ENCODE data around the gene STK11IP.
"Not testable (repeated sequence)": the region's sequence is repeated elsewhere in the genome, so short reads cannot be mapped to it uniquely, and the experiment has no call there.

Gene STK11IP

DNA sequence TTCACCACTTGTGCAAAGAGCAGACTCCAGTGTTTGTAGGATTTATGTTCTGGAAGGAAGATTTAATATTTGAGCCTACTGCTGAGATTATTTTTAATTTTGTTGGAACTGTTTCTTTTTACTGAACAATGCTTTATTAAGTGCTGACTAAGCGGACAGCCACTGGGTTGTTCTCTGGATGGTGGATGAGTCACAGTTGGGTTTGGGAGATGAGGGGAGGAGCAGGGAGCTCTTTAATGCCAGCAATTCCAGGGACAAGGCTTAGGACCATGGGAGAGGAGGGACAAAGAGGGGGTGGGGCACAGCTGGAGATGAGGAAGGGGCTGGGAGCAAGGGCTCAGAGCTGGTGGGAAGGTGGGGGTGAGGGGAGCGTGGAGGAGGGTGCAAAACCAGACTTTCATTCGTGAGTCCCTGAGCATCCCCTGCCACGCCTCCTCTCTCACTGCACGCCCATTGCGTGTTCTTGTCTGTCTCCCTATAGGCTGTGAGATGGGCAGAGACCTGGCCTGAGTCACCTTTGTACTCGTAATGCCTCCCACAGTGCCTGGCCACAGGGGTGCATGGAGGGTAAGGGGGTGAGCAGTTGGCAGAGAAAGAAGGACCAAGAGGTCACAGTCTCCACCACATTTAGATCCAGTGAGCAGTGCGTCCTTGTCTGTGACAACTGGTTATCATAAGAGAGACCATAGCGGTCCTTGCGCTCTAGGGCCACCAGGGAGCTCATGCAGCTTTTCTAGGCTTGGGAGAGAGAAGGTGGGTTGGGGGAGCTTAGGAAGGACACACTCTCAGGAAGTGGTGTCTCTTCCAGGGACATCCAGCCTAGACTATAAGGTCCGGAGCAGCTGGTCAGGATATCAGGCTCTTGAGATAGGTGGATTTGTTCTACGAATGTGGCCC is 48.2 kb downstream of the STK11IP start:
- no peak for DNase-seq (ENCODE audit: low read depth in 1 of 2, low spot score in 1 of 2)

GRCh38 chr2:219648176-219648575 is 50.5 kb downstream of the STK11IP start:
- no peak for DNase-seq (ENCODE audit: low read depth in 1 of 2, low spot score in 1 of 2)

GRCh38 chr2:219648963-219649362 is 51.3 kb downstream of the STK11IP start:
- DNase-seq (ENCODE audit: low read depth in 1 of 2, low spot score in 1 of 2) = no peak

DNA sequence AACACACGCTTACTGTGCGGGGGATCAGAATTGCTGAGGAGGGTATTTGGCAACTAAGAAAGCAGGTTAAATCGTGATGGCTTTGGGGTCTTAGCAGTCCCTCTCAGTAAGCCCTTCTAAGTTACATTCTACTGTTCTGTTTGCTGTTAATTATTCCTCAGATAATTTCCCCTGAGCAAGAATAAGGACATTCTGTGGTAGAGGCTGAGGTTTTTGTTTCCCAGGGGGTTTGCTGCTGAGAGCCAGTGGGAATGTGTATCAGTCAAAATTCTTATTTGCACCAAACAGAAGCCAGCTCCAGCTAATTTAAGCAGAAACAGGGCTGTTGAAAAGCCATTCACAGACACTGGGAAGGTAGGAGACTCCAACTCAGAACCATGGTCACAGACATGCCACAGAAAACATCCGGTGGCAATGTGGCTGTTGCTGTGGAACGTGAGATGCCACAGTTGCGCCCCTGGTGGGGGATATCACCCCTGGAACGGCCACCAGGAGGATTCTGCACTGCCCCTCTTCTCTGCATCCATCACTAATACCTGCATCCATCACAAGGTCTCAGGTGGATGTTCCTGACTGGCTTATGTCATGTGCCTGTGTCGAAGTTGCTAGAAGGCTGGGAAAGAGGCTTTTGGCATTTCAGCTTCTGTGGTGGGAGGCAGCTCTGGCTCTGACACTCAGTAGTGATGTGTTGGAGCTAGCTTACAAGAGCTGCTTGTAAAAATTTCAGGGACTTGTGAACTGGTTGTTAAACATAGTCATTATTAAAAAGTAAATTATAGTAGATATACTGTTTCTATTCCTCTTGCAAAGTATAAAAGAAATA is 53.0 kb downstream of the STK11IP start:
- no peak for DNase-seq (ENCODE audit: low read depth in 1 of 2, low spot score in 1 of 2)

DNA sequence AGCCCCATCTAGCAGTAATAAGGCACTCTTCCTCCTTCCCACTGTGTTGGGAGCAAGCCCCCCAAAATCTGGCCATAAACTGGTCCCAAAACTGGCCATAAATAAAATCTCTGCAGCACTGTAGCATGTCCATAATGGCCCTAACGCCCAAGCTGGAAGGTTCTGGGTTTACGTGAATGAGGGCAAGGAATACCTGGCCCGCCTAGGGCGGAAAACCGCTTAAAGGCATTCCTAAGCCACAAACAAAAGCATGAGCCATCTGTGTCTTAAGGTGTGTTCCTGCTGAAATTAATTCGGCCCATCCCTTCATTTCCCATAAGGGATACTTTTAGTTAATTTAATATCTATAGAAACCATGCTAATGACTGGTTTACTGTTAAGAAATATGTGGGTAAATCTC is 54.0 kb downstream of the STK11IP start:
- not testable (repeated sequence) for DNase-seq (ENCODE audit: low read depth in 1 of 2, low spot score in 1 of 2)

- no peak for DNase-seq (ENCODE audit: low read depth in 1 of 2, low spot score in 1 of 2)
Observed at GRCh38 chr2:219656526-219656925, 58.9 kb downstream of the STK11IP start.

- DNase-seq (ENCODE audit: low read depth in 1 of 2, low spot score in 1 of 2) = no peak
Observed at GRCh38 chr2:219658196-219658846, 60.7 kb downstream of the STK11IP start.

GRCh38 chr2:219658874-219659273 is 61.2 kb downstream of the STK11IP start:
- DNase-seq (ENCODE audit: low read depth in 1 of 2, low spot score in 1 of 2) = no peak

- DNase-seq (ENCODE audit: low read depth in 1 of 2, low spot score in 1 of 2) = no peak
Observed at GRCh38 chr2:219661197-219661954, 63.7 kb downstream of the STK11IP start.

DNA sequence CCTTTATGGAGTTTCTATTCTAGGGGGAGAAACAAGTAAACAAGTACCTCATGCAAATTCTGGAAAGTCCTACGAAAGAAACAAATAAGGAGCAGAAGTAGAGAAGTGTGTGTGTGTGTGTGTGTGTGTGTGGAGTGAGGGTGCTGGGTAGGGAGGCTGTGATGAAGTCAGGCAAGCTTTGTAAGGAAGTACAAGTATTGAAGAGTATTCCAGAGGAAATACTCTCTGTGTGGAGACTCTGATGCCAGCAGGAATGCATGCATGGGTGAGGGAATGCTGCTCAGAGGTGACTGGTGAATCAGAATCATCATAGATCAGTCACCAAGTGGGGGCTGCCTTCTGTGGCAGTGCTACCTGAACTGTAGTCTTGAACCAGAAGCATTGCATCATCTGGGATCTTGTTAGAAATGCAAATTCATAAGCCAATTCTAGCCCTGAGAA is 64.3 kb downstream of the STK11IP start:
- DNase-seq (ENCODE audit: low read depth in 1 of 2, low spot score in 1 of 2) = no peak

DNA sequence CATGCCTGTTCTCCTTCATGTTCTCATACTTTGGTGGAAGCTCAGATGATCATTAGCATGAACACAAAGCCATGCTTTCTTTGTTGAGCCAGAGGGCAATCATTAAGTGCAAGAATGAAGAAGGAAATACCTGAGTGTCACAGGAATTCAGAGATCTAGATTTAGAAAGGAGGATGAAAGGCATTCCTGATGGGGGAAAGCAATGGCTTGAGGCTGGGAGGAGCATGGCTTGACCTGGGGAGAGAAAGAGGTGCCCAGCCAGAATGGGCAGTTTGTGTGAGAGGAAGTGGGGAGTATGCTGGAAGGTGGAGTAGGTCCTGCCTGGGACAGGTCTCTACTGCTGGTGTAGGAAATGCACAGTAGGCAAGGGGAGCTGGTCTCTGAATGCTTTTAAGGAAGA is 64.9 kb downstream of the STK11IP start:
- DNase-seq (ENCODE audit: low read depth in 1 of 2, low spot score in 1 of 2) = no peak

GRCh38 chr2:219663116-219663762 is 65.6 kb downstream of the STK11IP start:
- DNase-seq (ENCODE audit: low read depth in 1 of 2, low spot score in 1 of 2) = no peak

DNA sequence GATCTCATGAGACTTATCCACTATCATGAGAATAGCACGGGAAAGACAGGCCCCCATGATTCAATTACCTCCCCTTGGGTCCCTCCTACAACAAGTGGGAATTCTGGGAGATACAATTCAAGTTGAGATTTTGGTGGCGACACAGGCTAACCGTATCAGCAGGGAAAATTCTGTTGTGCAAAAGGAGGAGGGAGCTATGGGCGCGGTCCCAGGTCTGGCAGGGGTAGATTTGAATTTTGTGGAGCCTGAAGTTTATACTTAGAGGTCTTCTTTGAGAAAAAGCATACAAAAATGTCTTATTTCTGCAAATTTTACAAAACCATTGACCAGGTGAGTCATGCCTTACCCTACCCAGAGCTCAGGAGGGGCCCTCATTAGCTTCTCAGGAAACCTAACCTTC is 66.4 kb downstream of the STK11IP start:
- DNase-seq (ENCODE audit: low read depth in 1 of 2, low spot score in 1 of 2) = no peak

DNA sequence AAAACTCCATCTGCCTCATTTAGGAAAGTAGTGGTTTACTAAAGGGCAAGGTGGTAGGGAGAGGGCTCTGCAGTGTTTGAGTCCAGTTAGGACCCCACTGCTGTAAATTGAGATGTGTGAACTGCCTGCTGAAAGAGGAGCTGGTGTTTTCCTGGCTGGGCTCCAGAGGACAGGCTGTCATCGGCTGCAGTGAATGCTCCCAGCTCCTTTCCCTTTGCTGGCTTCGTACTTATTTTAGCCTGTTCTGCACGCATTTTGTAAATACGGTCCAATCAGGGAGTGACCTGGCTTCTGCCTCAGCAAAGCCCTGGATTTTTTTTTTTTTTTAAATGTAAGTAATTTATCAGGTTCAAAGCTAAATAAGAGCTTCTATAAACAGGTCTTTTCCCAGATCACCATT is 67.3 kb downstream of the STK11IP start:
- no peak for DNase-seq (ENCODE audit: low read depth in 1 of 2, low spot score in 1 of 2)

- DNase-seq (ENCODE audit: low read depth in 1 of 2, low spot score in 1 of 2) = no peak
Observed at GRCh38 chr2:219665926-219666325, 68.3 kb downstream of the STK11IP start.
